ENCODE measurements around the gene SSC5D.

- TF ChIP-seq, protein P1, sequence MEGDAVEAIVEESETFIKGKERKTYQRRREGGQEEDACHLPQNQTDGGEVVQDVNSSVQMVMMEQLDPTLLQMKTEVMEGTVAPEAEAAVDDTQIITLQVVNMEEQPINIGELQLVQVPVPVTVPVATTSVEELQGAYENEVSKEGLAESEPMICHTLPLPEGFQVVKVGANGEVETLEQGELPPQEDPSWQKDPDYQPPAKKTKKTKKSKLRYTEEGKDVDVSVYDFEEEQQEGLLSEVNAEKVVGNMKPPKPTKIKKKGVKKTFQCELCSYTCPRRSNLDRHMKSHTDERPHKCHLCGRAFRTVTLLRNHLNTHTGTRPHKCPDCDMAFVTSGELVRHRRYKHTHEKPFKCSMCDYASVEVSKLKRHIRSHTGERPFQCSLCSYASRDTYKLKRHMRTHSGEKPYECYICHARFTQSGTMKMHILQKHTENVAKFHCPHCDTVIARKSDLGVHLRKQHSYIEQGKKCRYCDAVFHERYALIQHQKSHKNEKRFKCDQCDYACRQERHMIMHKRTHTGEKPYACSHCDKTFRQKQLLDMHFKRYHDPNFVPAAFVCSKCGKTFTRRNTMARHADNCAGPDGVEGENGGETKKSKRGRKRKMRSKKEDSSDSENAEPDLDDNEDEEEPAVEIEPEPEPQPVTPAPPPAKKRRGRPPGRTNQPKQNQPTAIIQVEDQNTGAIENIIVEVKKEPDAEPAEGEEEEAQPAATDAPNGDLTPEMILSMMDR (conservative IDR thresholded peaks at IDR 0.05; ENCODE audit: low read length) = no peak
- no peak for TF ChIP-seq EZH2phosphoT487 (IDR thresholded peaks at IDR 0.05; ENCODE audit: borderline replicate concordance, low read depth, low read length)
Observed at GRCh38 chr19:55452749-55453346, 35.4 kb upstream of the SSC5D start.

All from OCI-LY7 (cell line).